Measurements from ENCODE around the gene CTNNA3.
A peak's percentile ranks its signal among the peaks of the same experiment; 100 is the strongest.

The CTNNA3 gene

GRCh38 chr10:67119651-67120050 is 576.3 kb downstream of the CTNNA3 start:
- no peak for DNase-seq (ENCODE audit: low read depth)
- TF ChIP-seq, protein P1, sequence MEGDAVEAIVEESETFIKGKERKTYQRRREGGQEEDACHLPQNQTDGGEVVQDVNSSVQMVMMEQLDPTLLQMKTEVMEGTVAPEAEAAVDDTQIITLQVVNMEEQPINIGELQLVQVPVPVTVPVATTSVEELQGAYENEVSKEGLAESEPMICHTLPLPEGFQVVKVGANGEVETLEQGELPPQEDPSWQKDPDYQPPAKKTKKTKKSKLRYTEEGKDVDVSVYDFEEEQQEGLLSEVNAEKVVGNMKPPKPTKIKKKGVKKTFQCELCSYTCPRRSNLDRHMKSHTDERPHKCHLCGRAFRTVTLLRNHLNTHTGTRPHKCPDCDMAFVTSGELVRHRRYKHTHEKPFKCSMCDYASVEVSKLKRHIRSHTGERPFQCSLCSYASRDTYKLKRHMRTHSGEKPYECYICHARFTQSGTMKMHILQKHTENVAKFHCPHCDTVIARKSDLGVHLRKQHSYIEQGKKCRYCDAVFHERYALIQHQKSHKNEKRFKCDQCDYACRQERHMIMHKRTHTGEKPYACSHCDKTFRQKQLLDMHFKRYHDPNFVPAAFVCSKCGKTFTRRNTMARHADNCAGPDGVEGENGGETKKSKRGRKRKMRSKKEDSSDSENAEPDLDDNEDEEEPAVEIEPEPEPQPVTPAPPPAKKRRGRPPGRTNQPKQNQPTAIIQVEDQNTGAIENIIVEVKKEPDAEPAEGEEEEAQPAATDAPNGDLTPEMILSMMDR (IDR thresholded peaks at IDR 0.05; ENCODE audit: insufficient read depth, low read depth, low read length, missing control alignments): no peak
- H3K4me3 ChIP-seq (ENCODE audit: low read length): no peak overlapping the region

GRCh38 chr10:67115972-67116371 is 580.0 kb downstream of the CTNNA3 start:
- TF ChIP-seq, protein P1 (IDR thresholded peaks at IDR 0.05; ENCODE audit: insufficient read depth, low read depth, low read length, missing control alignments): no peak
- DNase-seq (ENCODE audit: low read depth): peak; percentile 7
- no peak overlapping the region for H3K4me3 ChIP-seq (ENCODE audit: low read length)

DNA sequence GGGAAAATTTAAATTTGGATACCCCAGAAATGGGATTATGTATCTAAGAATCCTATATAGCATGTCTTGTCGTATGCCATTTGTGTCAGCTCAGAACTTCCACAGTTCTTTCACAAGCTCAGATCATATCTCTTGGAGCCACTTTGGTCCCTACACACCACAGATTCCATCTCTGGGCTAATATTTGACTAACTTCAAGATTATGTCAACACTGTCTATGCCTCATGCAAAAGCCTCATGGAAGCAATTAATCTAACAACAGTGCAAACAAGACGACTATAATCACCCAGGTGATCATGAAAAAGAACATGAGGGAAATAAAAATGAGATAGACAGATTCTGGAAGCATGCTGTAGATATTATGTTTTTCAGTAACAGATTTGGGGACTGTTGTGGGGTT is 581.0 kb downstream of the CTNNA3 start:
- no peak overlapping the region for H3K4me3 ChIP-seq (ENCODE audit: low read length)
- no peak for DNase-seq (ENCODE audit: low read depth)
- TF ChIP-seq, protein P1 (IDR thresholded peaks at IDR 0.05; ENCODE audit: insufficient read depth, low read depth, low read length, missing control alignments): no peak

GRCh38 chr10:67112765-67113164 is 583.2 kb downstream of the CTNNA3 start:
- DNase-seq (ENCODE audit: low read depth): no peak
- TF ChIP-seq, protein P1 (IDR thresholded peaks at IDR 0.05; ENCODE audit: insufficient read depth, low read depth, low read length, missing control alignments): no peak
- H3K4me3 ChIP-seq (ENCODE audit: low read length): no peak overlapping the region

DNA sequence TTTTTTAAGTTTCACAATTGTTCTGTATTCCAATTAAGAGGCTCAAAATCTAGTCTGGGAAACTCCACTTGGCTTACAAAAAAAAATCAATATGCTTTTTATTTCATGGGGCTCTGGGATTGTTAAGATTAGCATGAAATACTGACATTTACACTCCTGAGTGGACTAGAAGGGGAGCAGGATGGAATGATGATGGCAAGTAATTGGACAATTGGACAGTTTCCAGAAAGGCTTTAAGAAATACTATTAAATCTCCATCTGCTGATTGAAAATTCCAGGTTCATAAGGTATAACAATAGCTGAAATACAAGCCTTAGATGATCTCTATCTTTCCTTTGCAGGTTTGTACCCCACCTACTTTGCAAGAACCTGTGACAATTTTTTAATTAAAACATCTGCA is 585.7 kb downstream of the CTNNA3 start:
- H3K4me3 ChIP-seq (ENCODE audit: low read length): no peak overlapping the region
- TF ChIP-seq, protein P1 (IDR thresholded peaks at IDR 0.05; ENCODE audit: insufficient read depth, low read depth, low read length, missing control alignments): no peak
- no peak for DNase-seq (ENCODE audit: low read depth)

DNA sequence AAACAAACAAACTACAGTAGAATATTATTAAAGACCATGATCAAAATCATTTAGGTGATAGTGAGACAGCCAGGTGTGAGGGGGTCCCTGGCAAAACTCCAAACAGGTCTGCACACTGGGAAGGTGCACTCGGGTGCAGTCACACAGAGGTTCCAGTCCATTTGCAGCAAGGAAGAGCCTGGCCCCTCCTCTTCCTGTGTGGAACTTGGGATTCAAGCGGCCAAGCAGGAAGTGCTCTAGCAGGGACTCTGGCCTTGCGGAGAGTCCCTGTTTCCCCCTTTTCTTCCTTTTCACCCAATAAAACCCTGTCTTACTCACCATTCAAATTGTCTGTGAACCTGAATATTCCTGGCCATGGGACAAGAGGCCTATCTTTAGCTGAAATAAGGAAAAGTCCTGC is 588.3 kb downstream of the CTNNA3 start:
- no peak for DNase-seq (ENCODE audit: low read depth)
- H3K4me3 ChIP-seq (ENCODE audit: low read length): no peak overlapping the region
- TF ChIP-seq, protein P1 (IDR thresholded peaks at IDR 0.05; ENCODE audit: insufficient read depth, low read depth, low read length, missing control alignments): no peak

DNA sequence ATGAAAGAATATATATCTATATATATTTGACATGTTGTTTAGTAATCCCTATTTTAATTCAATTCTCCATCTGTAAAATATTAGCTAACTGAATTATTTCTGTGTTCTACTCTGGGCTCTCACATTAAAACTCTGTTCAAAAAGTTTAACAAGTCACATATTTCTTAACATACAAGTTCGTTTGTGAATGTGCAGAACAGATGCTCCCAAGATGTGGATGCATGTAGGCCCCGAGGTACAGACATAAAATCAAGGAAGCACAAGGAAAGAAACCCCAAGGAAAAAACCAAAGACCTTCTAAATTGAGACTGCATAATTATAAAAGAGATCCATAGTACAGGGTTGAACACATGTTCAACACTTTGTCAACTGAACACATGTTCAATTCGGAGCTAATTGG is 595.0 kb downstream of the CTNNA3 start:
- DNase-seq (ENCODE audit: low read depth): no peak
- no peak overlapping the region for H3K4me3 ChIP-seq (ENCODE audit: low read length)
- TF ChIP-seq, protein P1 (IDR thresholded peaks at IDR 0.05; ENCODE audit: insufficient read depth, low read depth, low read length, missing control alignments): no peak

Measured in epithelial cell of esophagus (primary cell).